ENCODE data around the gene PSME2. TPM values are rescaled to one million over a fixed set of nuclear protein-coding genes. Genes with fewer than 3 reads are reported as not detected.

The PSME2 gene
- total RNA-seq, 2 experiments from 2014 or later = 81.7 to 83.2 TPM

DNA sequence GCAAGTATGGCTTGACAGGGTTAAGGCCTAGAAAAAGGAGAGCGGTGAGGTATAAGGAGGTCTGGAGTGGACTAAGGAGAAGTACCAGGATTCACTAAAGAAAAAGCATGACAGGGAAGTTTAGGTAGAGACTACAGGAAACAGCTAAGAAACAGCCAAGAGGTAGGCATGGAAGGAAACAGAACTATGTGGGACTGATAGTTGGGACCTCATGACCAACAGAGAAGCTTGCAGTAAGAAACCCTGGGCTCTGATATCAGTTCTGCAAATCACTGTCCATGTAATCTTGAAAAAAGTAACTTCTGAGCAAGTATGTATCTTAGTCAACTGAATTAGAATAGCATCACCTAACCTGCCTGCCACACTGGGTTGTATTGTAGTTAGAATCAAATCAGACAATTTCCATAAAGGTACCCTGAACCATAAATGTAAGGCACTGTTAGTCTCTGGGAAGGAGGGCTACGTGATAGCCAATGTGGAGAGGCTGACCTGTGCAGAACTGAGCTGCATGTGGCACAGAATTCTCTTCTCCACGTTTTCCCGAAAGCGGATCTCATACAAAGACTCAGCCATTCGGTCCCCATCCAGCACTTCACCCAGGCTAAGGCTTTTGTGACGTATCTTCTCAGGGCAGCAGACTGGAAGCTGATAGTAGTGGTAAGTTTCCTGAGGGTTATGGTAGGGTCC lies 47.9 kb upstream of the PSME2 start:
- peak overlapping the region; percentile 93 for H3K4me3 ChIP-seq (ENCODE audit: low read length)
- TF ChIP-seq, protein P1, sequence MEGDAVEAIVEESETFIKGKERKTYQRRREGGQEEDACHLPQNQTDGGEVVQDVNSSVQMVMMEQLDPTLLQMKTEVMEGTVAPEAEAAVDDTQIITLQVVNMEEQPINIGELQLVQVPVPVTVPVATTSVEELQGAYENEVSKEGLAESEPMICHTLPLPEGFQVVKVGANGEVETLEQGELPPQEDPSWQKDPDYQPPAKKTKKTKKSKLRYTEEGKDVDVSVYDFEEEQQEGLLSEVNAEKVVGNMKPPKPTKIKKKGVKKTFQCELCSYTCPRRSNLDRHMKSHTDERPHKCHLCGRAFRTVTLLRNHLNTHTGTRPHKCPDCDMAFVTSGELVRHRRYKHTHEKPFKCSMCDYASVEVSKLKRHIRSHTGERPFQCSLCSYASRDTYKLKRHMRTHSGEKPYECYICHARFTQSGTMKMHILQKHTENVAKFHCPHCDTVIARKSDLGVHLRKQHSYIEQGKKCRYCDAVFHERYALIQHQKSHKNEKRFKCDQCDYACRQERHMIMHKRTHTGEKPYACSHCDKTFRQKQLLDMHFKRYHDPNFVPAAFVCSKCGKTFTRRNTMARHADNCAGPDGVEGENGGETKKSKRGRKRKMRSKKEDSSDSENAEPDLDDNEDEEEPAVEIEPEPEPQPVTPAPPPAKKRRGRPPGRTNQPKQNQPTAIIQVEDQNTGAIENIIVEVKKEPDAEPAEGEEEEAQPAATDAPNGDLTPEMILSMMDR (IDR thresholded peaks at IDR 0.05) = no peak

DNA sequence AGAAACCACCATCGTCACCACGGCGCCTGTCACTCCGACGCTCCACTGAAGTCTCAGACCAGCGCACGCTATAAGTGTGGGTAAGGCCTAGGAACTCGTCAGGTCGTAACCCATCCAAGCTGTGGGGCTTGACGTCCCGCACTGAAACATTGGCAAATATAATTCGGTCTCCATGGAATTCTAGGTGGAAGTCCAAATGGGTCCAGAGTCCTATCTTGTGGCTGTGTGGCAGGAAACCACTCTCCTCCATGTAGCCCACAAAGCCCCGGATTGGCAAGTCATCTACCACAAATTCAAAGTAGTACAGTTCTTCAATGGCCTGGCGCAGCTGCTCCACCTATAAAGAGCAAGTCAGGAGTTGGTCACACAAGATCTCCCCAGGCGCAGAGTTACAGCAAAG lies 46.5 kb upstream of the PSME2 start:
- H3K4me1 Mint-ChIP-seq (ENCODE audit: low read depth) = peaks cover 61% of the 10 kb centered on the region
- Histone ChIP-seq H3K27ac (ENCODE audit: low read depth in 1 of 2, low read length in 2 of 2) (no peak overlapping the region), H3K27me3 (ENCODE audit: control insufficient read depth in 1 of 2, insufficient read depth in 2 of 2, low read length in 2 of 2) (no peaks in the 10 kb centered on the region), H3K4me3 (ENCODE audit: low read length) (no peak overlapping the region), H3K4me1 (ENCODE audit: insufficient read depth, low read length) (peaks cover 51% of the 10 kb centered on the region), H3K9me3 (ENCODE audit: control insufficient read depth in 1 of 2, insufficient read depth in 1 of 2, low read length in 2 of 2) (no peaks in the 10 kb centered on the region), H3K36me3 (ENCODE audit: insufficient read depth, low read length) (peaks cover 20% of the 10 kb centered on the region)
- no peaks in the 10 kb centered on the region for H3K9me3 Mint-ChIP-seq
- ATAC-seq (ENCODE audit: poor library complexity) = no peak
- H3K27ac Mint-ChIP-seq = peak overlapping the region; percentile 77
- TF ChIP-seq, protein P1 (IDR thresholded peaks at IDR 0.05) = no peak
- H3K27me3 Mint-ChIP-seq = no peaks in the 10 kb centered on the region
- H3K36me3 Mint-ChIP-seq (ENCODE audit: low read depth) = peaks cover 62% of the 10 kb centered on the region
- intact Hi-C loops (cut with DNase I, micrococcal nuclease) = no loop called here
- H3K4me3 Mint-ChIP-seq = peak overlapping the region; percentile 76
- no peak for DNase-seq
- CTCF ChIA-PET = no interaction called here
- POLR2A ChIA-PET = no interaction called here

More for the DNA sequence above, 47.9 kb upstream of the PSME2 start:
- peaks cover 26% of the 10 kb centered on the region for H3K36me3 ChIP-seq (ENCODE audit: insufficient read depth, low read length)
- ATAC-seq (ENCODE audit: poor library complexity) (no peak), DNase-seq (no peak)
- intact Hi-C loops (cut with DNase I, micrococcal nuclease) = loop anchor here in 1 of 2 experiments (2.0 kb wide), 1 partner anchor 58 kb away; the partner anchor contains the start of gene PSME1
- Mint-ChIP-seq H3K27ac (peak overlapping the region; percentile 92), H3K9me3 (no peaks in the 10 kb centered on the region), H3K4me1 (ENCODE audit: low read depth) (peaks cover 58% of the 10 kb centered on the region), H3K27me3 (no peaks in the 10 kb centered on the region), H3K36me3 (ENCODE audit: low read depth) (peaks cover 64% of the 10 kb centered on the region), H3K4me3 (peak overlapping the region; percentile 87)
- no peaks in the 10 kb centered on the region for H3K27me3 ChIP-seq (ENCODE audit: control insufficient read depth in 1 of 2, insufficient read depth in 2 of 2, low read length in 2 of 2)
- CTCF ChIA-PET = interaction anchor here (0.5 to 2.6 kb wide), 6 partner anchors 21 to 113 kb away, joined by 3 to 14 read pairs (median 4); partner anchors contain the start of genes IRF9, MDP1 and TINF2
- POLR2A ChIA-PET = interaction anchor here (0.7 to 4.0 kb wide), 11 partner anchors 9 to 236 kb away, joined by 3 to 99 read pairs (median 14); partner anchors contain the start of genes CBLN3, CHMP4A, DCAF11 and EMC9
- H3K27ac ChIP-seq (ENCODE audit: low read depth in 1 of 2, low read length in 2 of 2) = peak overlapping the region; percentile 97 to 99
- H3K9me3 ChIP-seq (ENCODE audit: control insufficient read depth in 1 of 2, insufficient read depth in 1 of 2, low read length in 2 of 2) = no peaks in the 10 kb centered on the region
- peaks cover 41% of the 10 kb centered on the region for H3K4me1 ChIP-seq (ENCODE audit: insufficient read depth, low read length)

DNA sequence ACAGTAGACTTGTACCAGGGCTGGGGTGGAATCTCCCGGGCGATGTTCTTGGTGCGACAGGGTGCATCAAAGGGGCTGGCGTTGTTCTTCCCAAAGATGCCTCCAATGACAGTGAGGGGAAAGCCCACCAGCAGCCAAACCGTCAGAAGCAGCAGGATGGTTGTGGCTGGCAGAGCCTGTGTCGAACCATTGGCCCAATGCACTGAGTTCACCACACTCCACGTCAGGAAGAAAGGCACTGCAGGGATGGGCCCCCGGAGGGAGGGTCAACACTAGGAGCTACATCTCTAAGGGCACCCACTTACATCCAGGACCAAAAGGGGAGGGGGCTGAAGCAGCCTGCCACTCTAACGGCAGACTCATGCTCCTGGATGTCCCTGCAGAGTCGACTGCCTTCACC lies 44.0 kb upstream of the PSME2 start:
- Mint-ChIP-seq H3K9me3 (no peaks in the 10 kb centered on the region), H3K4me1 (ENCODE audit: low read depth) (peaks cover 60% of the 10 kb centered on the region), H3K27ac (peak overlapping the region; percentile 47), H3K36me3 (ENCODE audit: low read depth) (peaks cover 63% of the 10 kb centered on the region), H3K27me3 (no peaks in the 10 kb centered on the region), H3K4me3 (no peak overlapping the region)
- no peak overlapping the region for H3K27ac ChIP-seq (ENCODE audit: low read depth in 1 of 2, low read length in 2 of 2)
- ChIA-PET CTCF (interaction anchor here (0.7 kb wide), 1 partner anchor 29 kb away, joined by 3 read pairs; the partner anchor contains the start of gene IRF9), POLR2A (interaction anchor here (1.6 to 7.4 kb wide), 2 partner anchors 23 to 29 kb away, joined by 4 to 85 read pairs; partner anchors contain the start of genes CHMP4A and IRF9)
- intact Hi-C loops (cut with DNase I, micrococcal nuclease) = no loop called here
- peaks cover 44% of the 10 kb centered on the region for H3K4me1 ChIP-seq (ENCODE audit: insufficient read depth, low read length)
- no peaks in the 10 kb centered on the region for H3K9me3 ChIP-seq (ENCODE audit: control insufficient read depth in 1 of 2, insufficient read depth in 1 of 2, low read length in 2 of 2)
- TF ChIP-seq, protein P1 (IDR thresholded peaks at IDR 0.05) = no peak
- ATAC-seq (ENCODE audit: poor library complexity) = no peak
- H3K36me3 ChIP-seq (ENCODE audit: insufficient read depth, low read length) = peaks cover 38% of the 10 kb centered on the region
- DNase-seq = no peak
- H3K27me3 ChIP-seq (ENCODE audit: control insufficient read depth in 1 of 2, insufficient read depth in 2 of 2, low read length in 2 of 2) = no peaks in the 10 kb centered on the region
- H3K4me3 ChIP-seq (ENCODE audit: low read length) = no peak overlapping the region

Data from CD4-positive, alpha-beta T cell (primary cell).